GM12874 (cell line): ENCODE measurements around the gene NR5A1.
A peak's percentile ranks its signal among the peaks of the same experiment; 100 is the strongest.

Experiments
- TF ChIP-seq, protein P1 (sequence below): IDR thresholded peaks from 2 replicates; pipeline ENCODE4 v1.5.1; 2011; ENCODE audit warnings: low read depth, mild to moderate bottlenecking, control low read depth, low read length, moderate library complexity; ENCODE audit not compliant: insufficient read depth

NR5A1 gene

DNA sequence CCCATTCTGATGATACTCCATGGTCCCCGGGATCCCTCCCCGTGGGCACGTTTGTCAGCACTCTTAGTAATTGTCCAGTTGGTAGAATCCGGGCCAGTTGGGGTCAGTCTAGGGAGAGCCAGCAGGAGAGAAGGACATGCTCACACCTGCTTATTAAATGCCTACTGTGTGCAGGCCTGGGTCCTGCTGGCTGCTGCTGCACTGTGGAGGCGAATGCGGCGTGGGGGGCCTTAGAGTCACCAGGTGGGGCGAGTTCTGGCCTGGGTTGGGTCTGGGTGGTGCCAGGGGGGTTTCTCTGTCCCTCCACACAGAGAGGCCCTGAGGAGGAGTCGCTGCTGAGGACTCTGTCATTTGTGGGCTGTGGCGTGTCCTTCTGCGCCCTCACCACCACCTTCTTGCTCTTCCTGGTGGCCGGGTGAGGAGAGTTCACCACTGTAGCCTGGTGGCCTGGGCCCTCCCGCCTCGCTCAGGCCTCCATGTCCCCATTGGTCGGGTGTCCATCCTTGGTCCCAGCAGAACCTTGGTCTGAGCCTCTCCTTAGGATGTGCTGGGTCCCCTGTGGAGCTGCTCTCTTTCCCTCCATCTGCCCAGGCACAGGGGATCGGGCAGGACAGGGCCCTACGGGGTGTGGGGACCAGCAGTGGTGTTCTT, 39.7 kb downstream of the NR5A1 start:
- TF ChIP-seq, protein P1, sequence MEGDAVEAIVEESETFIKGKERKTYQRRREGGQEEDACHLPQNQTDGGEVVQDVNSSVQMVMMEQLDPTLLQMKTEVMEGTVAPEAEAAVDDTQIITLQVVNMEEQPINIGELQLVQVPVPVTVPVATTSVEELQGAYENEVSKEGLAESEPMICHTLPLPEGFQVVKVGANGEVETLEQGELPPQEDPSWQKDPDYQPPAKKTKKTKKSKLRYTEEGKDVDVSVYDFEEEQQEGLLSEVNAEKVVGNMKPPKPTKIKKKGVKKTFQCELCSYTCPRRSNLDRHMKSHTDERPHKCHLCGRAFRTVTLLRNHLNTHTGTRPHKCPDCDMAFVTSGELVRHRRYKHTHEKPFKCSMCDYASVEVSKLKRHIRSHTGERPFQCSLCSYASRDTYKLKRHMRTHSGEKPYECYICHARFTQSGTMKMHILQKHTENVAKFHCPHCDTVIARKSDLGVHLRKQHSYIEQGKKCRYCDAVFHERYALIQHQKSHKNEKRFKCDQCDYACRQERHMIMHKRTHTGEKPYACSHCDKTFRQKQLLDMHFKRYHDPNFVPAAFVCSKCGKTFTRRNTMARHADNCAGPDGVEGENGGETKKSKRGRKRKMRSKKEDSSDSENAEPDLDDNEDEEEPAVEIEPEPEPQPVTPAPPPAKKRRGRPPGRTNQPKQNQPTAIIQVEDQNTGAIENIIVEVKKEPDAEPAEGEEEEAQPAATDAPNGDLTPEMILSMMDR: no peak

DNA sequence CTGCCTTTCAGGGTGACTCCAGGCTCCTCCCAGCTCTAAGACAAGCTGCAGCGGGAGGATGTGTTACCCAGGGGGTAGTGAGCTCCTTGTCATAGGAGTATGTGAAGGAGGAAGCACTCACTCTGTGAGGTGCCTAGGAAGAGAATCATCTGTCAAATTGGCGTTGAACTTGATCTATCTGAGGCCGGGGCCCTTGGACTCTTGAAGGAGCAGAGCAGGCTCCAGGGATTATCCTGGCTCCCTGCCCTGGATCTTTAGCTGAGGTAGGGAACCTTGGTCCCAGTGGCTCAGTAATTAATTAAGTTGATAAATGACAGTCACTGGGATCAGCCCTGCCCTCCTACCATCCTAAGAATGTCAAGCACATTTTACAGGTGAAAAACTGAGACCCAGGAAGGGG, 41.5 kb downstream of the NR5A1 start:
- TF ChIP-seq, protein P1: no peak

DNA sequence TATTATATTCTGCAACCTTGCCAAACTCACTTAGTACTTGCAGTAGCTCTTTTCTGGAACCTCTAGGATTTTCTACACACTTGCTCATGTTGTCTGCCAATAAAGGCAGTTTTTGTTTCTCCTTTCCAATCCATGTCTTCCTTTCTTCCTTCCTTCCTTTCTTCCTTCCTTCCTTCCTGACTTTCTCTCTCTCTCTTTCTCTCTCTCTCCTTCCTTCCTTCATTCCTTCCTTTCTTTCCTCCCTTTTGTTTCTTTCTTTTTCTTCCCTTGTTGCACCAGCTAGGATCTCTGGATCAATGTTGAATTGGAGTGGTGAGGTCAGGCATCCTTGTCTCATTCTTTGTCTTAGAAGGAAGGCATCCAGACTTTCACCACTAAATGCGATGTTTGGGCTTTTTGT, 44.5 kb downstream of the NR5A1 start:
- TF ChIP-seq, protein P1: no peak

DNA sequence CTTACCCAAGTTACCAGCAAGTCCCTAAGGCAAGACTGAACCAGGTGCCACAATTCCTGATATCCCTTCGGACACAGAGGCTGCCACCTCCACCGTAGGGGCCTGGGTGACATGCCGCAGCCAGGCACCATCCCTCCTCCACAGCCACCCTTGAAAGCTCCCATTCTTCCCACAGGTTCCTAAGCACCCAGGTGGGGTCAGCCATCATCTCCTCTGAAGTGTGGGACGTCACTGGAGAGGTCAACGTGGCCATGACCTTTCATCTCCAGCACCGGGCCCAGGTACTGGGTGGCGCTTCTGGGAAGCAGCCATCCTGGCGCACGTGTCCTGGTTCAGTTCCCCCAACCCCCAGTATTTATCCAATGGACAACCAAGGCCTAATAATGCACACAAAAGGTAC, 48.8 kb downstream of the NR5A1 start:
- TF ChIP-seq, protein P1: no peak

DNA sequence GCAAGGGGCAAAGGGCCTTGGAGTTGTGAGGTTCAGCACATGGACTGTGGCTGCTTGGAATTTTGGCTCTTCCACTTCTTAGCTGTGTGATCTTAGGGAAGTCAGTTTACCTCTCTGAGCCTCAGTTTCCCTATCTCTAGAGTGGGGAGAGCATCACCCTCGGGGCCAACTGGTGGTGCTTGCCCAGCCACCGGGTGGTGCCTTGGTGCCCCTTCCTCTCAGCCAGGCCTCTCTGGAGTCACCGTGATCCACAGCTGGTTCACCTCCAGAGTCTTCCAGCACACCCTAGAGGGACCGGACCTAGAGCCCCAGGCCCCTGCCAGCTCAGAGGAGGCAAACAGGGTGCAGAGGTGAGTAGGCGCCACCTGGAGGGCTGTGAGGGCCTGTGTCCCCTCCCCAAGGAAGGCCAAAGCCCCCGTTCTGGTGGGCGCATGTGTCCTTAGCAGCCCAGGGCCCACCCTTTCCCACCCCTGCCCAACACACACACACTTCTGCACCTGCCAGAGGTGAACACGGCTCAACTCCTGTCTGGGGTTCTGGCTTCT, 49.2 kb downstream of the NR5A1 start:
- TF ChIP-seq, protein P1: 0 out of 2 replicates have a peak, but pooled peaks have one; percentile 3

DNA sequence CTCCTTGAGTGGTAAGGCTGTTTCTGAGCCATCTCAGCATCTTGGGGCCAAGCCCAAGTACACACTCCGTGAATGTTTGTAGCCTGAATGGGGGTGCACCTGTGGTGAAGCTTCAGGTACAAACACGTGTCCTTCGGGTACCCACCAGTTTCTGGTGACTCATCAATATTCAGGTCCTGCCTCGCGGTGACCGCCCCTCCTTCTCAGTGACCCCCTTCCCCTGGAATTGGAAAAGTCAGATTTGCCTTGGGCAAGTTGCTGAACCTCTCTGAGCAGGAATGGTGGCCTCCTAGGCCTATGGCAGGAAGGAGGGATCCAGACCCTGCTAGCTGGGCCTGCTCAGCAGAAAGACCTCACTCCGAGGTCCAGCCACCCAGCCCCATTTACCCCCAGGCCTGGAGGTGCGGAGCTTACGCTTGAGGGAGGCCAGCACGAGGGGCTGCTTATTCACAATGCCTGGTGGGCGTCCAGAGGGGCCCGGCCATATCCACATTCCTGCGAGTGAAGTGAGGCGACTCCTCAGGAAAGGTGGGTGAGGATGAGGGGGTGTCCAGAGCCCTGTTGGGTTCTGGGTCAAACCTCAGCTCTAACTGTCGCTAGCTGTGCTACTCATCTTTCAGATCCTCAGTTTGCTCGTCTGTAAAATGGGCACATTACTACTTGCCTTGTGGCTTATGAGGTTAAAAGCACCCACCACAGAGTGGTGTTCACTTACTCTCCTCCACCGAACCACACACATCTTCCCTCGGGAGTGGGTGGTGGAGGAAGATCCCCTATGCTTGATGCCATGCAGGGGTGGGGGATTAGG, 49.9 kb downstream of the NR5A1 start:
- TF ChIP-seq, protein P1: no peak

DNA sequence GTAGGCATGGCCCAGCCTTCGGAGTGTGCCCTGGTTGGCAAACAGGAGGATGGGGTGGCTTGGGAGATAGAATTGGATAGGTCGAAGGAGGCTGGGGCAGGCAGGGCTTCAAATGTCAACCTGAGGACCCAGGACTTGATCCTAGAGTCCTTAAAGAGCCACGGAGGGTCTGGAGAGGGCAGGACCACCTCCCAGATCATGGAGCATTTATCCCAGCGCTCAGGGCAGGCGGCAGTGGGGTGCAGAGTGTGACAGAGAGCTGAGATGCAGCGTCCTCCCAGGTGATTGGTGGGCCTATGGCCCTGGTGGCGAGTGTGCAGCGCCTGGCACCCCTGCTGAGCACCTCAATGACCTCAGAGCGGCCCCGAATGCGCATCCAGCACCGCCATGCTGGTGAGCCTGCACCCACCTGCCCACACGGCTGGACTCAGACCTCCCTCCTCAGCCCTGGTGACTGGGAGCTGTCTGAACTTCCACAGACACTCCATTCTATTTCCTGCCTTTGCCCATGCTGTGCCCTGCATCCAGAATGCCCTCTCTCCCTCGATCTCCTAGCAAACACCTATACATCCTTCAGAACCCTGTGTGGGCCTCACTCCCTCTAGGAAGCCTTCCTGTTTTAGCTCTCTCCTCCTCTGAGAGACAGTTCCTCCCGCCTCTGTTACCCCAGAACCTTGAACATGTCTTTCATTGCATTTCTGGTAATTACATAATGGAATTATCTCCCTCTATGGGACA, 50.7 kb downstream of the NR5A1 start:
- TF ChIP-seq, protein P1: no peak
